ENCODE measurements around the gene MLH3.

GRCh38 chr14:75041613-75042012 lies 9.7 kb downstream of the MLH3 start:
- TF ChIP-seq CTCF (IDR thresholded peaks at IDR 0.05; ENCODE audit: poor library complexity, severe bottlenecking), result no peak
- no peak for TF ChIP-seq MXI1 (conservative IDR thresholded peaks at IDR 0.05; ENCODE audit: poor library complexity, severe bottlenecking)

Data from neural cell (in vitro differentiated cells).